GM12864 (cell line): ENCODE data around the gene CHST11.
A peak's percentile ranks its signal among the peaks of the same experiment; 100 is the strongest.

ENCODE experiments used
- DNase-seq: peaks from one replicate; pipeline ENCODE4 v3.0.0-alpha.2; 2011; ENCODE audit warnings: low read depth
- H3K4me3 ChIP-seq: 2 replicates; pipeline ENCODE4 v1.5.1; 2011; ENCODE audit warnings: mild to moderate bottlenecking, low read depth, low read length, control low read depth
- TF ChIP-seq, protein P1 (sequence below): IDR thresholded peaks from 2 replicates; pipeline ENCODE4 v1.5.1; 2011; ENCODE audit warnings: low read depth, mild to moderate bottlenecking, moderate library complexity, low read length, control low read depth, inconsistent platforms; ENCODE audit errors: missing control alignments

The CHST11 gene

DNA sequence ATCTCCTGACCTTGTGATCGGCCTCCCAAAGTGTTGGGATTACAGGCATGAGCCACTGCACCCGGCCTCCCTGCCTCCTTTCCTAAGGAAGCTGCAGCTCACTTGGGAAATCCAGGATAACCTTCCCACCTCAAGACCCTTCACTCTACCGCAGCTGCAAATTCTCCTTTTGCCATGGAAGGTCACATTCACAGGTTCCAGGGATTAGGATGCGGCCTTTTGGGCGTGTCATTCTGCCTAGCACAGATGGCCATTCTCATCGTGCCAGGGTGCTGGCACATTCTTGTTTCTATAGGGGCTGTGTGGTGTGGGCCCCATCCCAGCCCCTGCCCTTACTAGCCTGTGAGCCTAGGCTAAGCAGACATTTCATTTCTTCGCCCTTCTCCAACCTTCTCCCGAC is 219.9 kb downstream of the CHST11 start:
- TF ChIP-seq, protein P1, sequence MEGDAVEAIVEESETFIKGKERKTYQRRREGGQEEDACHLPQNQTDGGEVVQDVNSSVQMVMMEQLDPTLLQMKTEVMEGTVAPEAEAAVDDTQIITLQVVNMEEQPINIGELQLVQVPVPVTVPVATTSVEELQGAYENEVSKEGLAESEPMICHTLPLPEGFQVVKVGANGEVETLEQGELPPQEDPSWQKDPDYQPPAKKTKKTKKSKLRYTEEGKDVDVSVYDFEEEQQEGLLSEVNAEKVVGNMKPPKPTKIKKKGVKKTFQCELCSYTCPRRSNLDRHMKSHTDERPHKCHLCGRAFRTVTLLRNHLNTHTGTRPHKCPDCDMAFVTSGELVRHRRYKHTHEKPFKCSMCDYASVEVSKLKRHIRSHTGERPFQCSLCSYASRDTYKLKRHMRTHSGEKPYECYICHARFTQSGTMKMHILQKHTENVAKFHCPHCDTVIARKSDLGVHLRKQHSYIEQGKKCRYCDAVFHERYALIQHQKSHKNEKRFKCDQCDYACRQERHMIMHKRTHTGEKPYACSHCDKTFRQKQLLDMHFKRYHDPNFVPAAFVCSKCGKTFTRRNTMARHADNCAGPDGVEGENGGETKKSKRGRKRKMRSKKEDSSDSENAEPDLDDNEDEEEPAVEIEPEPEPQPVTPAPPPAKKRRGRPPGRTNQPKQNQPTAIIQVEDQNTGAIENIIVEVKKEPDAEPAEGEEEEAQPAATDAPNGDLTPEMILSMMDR = no peak
- DNase-seq = no peak
- H3K4me3 ChIP-seq = no peak overlapping the region

DNA sequence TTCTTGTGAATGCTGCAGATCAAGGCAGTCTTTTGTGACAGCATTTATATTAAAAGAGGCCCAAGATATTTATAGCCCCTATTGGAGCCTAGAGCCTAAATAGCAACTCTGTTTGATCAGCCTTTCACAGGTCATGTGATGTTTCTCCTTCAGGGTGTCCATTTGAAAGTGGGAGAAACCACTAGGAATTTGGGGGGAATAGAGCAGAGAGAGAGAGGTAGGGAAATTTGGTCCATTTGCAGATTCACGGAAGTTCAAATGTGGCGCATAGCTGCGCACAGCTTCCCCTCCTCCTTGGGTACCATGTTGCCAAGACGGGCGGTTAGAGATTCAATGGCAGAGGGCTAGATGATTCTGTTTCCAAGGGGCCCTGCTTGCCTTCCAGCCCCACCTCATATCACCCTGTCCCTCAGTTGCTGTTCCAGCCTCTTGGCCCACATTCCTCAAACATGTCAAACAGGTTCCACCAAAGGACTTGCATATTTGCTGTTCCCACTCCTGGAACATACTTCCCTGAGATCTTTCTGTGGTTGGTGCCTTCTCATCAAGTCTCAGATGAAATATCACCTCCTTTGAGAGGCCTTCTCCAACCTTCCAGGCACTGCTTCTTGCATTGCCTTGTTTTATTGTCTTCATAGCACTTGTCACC is 220.8 kb downstream of the CHST11 start:
- H3K4me3 ChIP-seq = no peak overlapping the region
- DNase-seq = no peak
- TF ChIP-seq, protein P1 = no peak

DNA sequence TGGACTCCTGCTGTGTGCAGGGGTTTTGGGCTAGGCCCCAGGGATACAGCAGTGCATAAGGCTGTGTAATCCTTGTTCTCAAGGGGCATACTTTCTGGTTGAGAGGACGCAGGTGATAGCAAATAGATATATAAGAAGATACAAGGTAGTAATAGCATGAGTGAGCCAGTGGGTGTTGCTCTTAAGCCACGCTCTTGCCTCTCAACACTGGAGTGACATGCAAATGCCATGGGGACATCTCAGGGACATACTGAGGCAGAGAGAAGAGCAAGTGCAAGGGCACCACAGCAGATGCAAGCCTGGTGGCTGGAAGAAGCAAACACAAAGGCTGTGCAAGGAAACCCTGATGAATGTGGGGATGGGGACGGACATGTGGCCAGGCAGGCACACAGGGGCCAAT is 223.3 kb downstream of the CHST11 start:
- TF ChIP-seq, protein P1 = peak; percentile 69
- H3K4me3 ChIP-seq = no peak overlapping the region
- no peak for DNase-seq

DNA sequence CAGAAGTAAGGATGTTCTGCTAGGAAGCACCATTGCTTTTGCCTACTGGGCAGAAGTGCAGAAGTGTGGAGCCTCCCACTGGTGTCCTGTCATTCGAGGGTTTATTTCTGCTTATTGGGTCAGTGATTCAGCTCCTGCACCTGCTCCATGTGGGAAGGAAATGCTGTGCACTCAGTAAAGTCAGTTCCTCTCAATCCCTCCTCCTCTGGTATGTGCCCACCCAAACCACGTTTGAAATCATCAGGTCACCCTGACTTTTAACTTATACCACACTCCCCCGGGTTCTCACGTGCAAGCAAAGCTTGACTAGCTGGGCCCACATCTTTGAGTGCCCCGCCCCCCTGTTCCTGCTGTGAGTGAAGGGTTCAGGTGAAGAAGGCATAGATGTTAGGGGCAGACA is 223.7 kb downstream of the CHST11 start:
- no peak for DNase-seq
- TF ChIP-seq, protein P1 = no peak
- no peak overlapping the region for H3K4me3 ChIP-seq

DNA sequence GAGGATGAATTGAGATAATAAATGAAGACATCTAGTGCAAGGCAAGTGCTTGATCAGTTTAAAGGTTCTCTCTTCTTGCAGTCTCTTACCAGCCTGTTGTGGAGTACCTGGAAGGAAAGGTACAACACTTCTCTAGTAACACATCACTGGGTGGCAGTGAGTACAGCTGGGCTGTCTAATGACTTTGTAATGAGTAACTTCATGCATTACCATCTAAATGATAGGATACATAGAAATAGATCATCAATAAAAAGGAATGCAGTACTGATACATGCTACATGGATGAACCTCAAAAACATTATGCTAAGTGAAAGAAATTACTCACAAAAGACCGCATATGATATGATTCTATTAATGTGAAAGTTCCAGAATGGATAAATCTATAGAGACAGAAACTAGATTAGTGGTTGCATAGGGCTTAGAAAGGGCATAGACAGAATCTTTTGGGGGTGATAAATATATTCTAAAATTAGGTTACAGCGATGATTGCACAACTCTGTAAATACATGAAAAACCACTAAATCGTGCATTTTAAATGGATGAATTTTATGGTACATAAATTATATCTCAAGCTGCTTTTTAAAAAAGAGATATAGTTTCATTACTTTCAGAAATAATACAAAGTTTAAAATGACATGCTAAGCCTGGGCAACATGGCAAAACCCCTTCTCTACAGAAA is 224.4 kb downstream of the CHST11 start:
- TF ChIP-seq, protein P1 = no peak
- H3K4me3 ChIP-seq = no peak overlapping the region
- DNase-seq = no peak

DNA sequence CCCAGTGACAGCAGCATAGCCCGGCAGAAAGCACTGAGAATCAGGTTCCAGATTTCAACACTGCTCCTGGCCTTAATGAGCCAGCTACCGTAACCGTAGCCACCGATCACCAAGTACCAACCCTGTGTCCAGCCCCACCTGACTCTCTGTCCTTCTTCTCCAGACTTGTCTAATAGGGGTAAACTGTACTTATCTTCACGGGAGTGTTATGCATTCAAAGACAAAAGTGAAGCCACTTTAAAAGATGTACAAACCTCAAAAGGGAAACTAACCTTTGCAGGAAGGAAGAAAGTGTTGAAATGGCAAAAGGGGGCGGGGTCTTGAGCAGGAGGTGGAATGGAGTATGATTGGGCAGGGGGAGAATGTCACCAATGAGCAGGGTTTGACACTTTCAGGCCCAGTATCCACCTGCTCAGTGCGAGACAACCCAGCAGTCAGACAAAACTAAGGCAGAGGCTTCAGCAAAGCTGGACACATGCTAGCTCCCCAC is 226.1 kb downstream of the CHST11 start:
- TF ChIP-seq, protein P1 = no peak
- H3K4me3 ChIP-seq = no peak overlapping the region
- DNase-seq = no peak
